Measurements from ENCODE around the gene PTPN21. TPM values are rescaled to one million over a fixed set of nuclear protein-coding genes. Genes with fewer than 3 reads are reported as not detected.

PTPN21 gene
- total RNA-seq, 1 donor from 2014 or later = 0.32 TPM

DNA sequence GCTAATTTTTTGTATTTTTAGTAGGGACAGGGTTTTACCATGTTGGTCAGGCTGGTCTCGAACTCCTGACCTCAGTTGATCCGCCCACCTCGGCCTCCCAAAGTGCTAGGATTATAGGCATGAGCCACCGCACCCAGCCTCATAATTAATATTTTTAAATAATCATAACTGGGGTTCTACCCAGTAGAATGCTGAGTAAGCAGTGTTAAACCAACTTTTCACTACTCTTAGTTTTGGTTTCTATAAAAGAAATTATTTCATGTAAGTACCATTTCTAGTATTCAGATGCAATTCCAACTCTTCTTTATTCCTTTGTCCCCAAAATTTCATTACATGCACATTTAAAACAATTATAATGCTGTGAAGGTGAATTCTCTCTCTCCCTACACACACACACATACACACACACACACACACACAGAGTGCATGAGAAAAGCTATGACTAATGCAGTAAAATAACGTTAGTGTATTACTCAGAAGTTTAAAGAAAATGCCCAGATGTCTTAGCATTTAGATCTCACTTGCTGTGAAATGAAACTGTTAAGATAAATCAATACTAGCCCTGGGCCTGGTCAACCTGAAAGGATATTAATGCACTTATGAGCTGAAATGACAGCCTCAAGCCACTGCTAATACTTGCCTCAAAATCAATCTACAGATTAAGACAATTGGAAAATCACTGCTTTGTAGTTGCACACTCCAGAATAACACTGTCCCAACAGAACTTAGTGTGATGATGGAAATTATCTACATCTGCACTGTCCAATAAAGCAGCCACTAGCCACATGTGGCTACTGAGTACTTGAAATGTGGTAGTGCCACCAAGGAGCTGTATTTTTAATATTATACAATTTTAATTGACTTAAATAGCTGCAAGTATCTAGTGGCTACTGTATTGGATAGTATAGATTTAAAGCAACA is 36.0 kb downstream of the PTPN21 start:
- intact Hi-C loops (cut with micrococcal nuclease) = no loop called here
- H3K27ac Mint-ChIP-seq = no peak overlapping the region
- no peak for DNase-seq (ENCODE audit: low spot score)
- peaks cover 15% of the 10 kb centered on the region for H3K27me3 Mint-ChIP-seq (ENCODE audit: low read depth)
- H3K36me3 Mint-ChIP-seq (ENCODE audit: low read depth) = no peaks in the 10 kb centered on the region
- peaks cover 2% of the 10 kb centered on the region for H3K4me1 Mint-ChIP-seq (ENCODE audit: low read depth)
- H3K9me3 Mint-ChIP-seq = no peaks in the 10 kb centered on the region
- no peak overlapping the region for H3K4me3 Mint-ChIP-seq (ENCODE audit: low read depth)

DNA sequence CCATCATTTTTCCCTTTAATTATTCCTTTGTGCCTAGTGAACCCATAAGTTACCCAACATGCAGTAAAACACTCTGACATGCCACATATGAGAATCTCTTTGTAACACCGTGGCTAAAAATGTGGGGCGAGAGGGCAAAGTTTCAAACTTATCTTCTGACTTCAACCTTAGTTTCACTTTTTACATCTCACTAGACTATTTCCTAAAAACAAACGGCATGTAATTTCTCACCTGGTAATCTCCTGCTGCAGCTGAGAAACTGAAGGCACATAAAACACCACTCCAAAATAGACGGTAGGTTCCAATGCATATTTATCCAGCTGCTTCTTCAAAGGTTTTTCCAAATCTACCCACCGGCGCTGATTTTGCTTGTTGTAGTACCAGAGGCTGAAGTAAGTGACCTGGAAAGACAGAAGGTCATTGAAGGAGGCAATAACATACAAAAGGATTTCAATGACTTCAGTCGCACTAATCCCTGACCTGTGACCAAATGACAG is 37.9 kb downstream of the PTPN21 start:
- H3K4me1 Mint-ChIP-seq (ENCODE audit: low read depth) = peaks cover 2% of the 10 kb centered on the region
- H3K27ac Mint-ChIP-seq = no peak overlapping the region
- intact Hi-C loops (cut with micrococcal nuclease) = no loop called here
- H3K4me3 Mint-ChIP-seq (ENCODE audit: low read depth) = no peak overlapping the region
- H3K36me3 Mint-ChIP-seq (ENCODE audit: low read depth) = no peaks in the 10 kb centered on the region
- H3K27me3 Mint-ChIP-seq (ENCODE audit: low read depth) = peaks cover 11% of the 10 kb centered on the region
- DNase-seq (ENCODE audit: low spot score) = no peak
- H3K9me3 Mint-ChIP-seq = no peaks in the 10 kb centered on the region

DNA sequence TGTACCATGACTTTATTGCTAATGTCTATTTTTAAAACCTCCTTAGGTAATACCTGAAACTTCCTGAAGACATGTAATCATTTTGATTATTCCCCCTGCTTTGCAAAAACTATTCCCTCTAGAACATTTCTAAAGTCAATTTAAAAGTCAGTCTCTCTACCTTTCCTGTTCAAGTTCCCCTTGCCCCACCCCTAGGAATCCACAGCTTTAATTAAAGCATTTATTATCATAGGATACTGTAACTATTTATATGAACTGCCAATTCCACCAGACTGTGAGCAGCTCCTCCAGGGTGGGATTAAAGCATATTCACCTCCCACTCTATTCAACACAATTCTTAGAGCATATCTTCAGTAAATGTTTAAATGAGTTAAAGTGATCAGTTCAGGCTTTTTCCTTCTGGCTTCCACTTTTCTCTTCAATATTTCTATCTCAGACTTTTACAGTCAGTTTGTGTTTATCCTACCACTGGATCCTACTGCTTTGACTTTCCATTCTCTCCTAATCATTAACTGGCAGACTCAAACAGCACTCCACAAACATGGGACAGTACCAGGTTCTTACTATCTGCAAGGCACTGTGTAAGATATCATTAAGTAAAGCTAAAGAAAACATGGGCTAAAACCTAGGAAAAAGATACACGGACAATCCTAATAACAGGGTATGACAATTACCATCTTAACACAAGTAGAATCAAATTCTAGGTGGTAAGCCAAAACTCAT is 39.1 kb downstream of the PTPN21 start:
- DNase-seq (ENCODE audit: low spot score) = no peak
- Mint-ChIP-seq H3K9me3 (no peaks in the 10 kb centered on the region), H3K27me3 (ENCODE audit: low read depth) (peaks cover 9% of the 10 kb centered on the region), H3K4me1 (ENCODE audit: low read depth) (peaks cover 2% of the 10 kb centered on the region), H3K36me3 (ENCODE audit: low read depth) (no peaks in the 10 kb centered on the region), H3K27ac (no peak overlapping the region), H3K4me3 (ENCODE audit: low read depth) (no peak overlapping the region)
- intact Hi-C loops (cut with micrococcal nuclease) = no loop called here

DNA sequence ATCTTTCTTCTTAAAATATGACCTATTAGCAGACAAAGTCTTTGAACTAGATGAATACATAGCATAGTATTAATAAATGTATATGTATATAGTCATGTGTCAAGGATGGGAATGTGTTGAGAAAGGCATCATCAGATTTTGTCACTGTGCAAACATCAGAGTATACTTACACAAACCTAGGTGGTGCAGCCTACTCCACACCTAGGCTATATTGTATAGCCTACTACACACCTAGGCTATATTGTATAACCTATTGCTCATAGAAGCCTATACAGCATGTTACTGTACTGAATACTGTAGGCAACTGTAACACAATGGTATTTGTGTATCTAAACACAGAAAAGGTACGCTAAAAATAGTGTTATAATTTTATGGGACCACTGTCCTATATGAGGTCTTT is 47.6 kb downstream of the PTPN21 start:
- H3K27ac Mint-ChIP-seq = no peak overlapping the region
- H3K4me3 Mint-ChIP-seq (ENCODE audit: low read depth) = no peak overlapping the region
- no peaks in the 10 kb centered on the region for H3K36me3 Mint-ChIP-seq (ENCODE audit: low read depth)
- DNase-seq (ENCODE audit: low spot score) = no peak
- H3K4me1 Mint-ChIP-seq (ENCODE audit: low read depth) = no peaks in the 10 kb centered on the region
- intact Hi-C loops (cut with micrococcal nuclease) = no loop called here
- H3K27me3 Mint-ChIP-seq (ENCODE audit: low read depth) = peaks cover 15% of the 10 kb centered on the region
- no peaks in the 10 kb centered on the region for H3K9me3 Mint-ChIP-seq

DNA sequence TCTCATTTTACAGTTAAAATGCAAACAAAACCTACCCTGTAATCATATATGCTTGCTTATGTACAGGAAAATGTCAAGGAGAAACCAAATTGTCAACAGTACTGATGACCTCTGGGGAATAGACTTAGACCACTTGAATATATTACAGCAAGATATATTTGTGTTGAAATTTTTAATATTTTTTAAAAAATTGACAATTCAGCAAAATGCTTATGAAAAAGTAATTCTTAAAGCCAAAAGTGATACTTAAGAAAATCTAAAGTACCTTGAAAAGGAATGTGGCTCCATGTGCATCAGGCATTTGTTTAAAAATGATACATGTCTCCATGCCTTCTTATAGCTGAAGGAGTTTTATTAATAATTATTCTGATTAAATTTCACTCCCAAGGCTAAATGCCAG is 49.2 kb downstream of the PTPN21 start:
- intact Hi-C loops (cut with micrococcal nuclease) = no loop called here
- DNase-seq (ENCODE audit: low spot score) = no peak

DNA sequence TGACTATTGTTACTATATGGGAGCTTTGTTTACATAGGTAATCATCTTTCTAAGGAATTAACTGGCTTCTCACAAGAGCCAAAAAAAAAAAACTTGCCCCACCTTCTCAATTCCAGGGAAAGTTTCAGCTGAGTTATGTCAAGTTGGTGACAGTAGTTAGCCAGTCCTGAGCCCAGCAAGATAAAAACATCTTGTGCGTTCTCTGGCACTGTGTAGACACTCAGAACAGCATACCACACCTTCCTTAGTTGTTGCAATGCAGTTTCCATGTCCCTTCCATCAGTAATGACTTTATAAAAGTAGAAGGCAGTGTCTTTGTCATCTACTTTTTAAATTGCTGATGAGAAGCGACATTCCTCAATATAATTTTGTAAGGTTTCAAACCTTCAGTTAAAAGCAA is 50.2 kb downstream of the PTPN21 start:
- H3K27me3 Mint-ChIP-seq (ENCODE audit: low read depth) = peaks cover 12% of the 10 kb centered on the region
- H3K4me3 Mint-ChIP-seq (ENCODE audit: low read depth) = no peak overlapping the region
- intact Hi-C loops (cut with micrococcal nuclease) = no loop called here
- no peaks in the 10 kb centered on the region for H3K36me3 Mint-ChIP-seq (ENCODE audit: low read depth)
- no peak for DNase-seq (ENCODE audit: low spot score)
- no peaks in the 10 kb centered on the region for H3K4me1 Mint-ChIP-seq (ENCODE audit: low read depth)
- no peaks in the 10 kb centered on the region for H3K9me3 Mint-ChIP-seq
- no peak overlapping the region for H3K27ac Mint-ChIP-seq

More for the DNA sequence above, 49.2 kb downstream of the PTPN21 start:
- no peaks in the 10 kb centered on the region for H3K9me3 Mint-ChIP-seq
- no peak overlapping the region for H3K27ac Mint-ChIP-seq
- no peak overlapping the region for H3K4me3 Mint-ChIP-seq (ENCODE audit: low read depth)
- peaks cover 13% of the 10 kb centered on the region for H3K27me3 Mint-ChIP-seq (ENCODE audit: low read depth)
- H3K4me1 Mint-ChIP-seq (ENCODE audit: low read depth) = no peaks in the 10 kb centered on the region
- H3K36me3 Mint-ChIP-seq (ENCODE audit: low read depth) = no peaks in the 10 kb centered on the region

DNA sequence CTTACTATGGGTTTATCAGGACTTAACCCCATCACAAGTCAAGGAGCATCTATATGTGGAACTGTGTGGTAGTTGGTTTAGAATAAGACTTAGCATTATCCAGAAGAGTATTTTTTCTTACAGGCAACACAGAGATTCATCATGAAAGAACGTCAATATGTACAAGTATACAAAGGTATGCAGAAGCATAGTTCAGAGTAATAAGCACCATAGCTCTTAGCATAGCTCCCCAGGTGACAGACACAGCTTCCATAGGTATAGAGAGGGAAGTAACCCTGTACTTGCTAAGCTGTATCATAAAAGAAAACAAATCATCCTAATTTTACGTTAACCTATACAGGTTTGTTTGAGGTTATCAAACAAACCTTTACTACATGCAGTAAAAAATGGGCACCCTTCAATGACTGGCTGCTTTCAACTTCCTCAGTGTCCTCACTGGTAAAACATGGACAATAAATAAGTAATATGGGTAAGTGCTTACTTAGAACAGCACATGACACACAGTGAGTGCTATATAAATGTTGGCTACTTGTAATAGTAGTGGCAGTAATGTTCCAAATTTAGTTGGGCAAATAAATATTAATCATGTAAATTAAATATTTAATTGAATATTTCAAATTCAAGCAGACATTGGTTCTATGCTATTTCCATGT is 50.9 kb downstream of the PTPN21 start:
- DNase-seq (ENCODE audit: low spot score) = no peak
- Mint-ChIP-seq H3K27me3 (ENCODE audit: low read depth) (peaks cover 6% of the 10 kb centered on the region), H3K4me3 (ENCODE audit: low read depth) (no peak overlapping the region), H3K36me3 (ENCODE audit: low read depth) (no peaks in the 10 kb centered on the region), H3K4me1 (ENCODE audit: low read depth) (no peaks in the 10 kb centered on the region), H3K27ac (no peak overlapping the region), H3K9me3 (no peaks in the 10 kb centered on the region)
- intact Hi-C loops (cut with micrococcal nuclease) = no loop called here

DNA sequence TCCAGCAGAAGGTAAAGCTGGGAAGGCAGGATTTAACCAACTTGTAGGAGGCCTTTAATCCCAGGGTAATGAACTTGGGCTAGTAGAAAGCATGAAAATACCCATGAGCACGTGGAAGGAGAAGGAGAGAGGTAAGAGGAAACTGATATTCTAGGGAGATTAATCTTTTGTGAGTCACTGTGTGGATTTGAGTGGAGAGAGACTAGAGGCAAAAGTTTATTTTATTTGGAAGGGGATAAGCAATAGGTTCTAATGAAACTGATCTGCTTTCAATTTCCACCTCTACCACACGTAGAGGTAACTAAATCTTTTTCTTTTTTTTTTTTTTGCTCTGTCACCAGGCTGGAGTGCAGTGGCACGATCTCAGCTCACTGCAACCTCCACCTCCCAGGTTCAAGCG is 52.1 kb downstream of the PTPN21 start:
- no peaks in the 10 kb centered on the region for H3K36me3 Mint-ChIP-seq (ENCODE audit: low read depth)
- intact Hi-C loops (cut with micrococcal nuclease) = no loop called here
- no peak for DNase-seq (ENCODE audit: low spot score)
- H3K27me3 Mint-ChIP-seq (ENCODE audit: low read depth) = peaks cover 9% of the 10 kb centered on the region
- H3K9me3 Mint-ChIP-seq = no peaks in the 10 kb centered on the region
- H3K4me1 Mint-ChIP-seq (ENCODE audit: low read depth) = no peaks in the 10 kb centered on the region
- H3K4me3 Mint-ChIP-seq (ENCODE audit: low read depth) = no peak overlapping the region
- no peak overlapping the region for H3K27ac Mint-ChIP-seq

DNA sequence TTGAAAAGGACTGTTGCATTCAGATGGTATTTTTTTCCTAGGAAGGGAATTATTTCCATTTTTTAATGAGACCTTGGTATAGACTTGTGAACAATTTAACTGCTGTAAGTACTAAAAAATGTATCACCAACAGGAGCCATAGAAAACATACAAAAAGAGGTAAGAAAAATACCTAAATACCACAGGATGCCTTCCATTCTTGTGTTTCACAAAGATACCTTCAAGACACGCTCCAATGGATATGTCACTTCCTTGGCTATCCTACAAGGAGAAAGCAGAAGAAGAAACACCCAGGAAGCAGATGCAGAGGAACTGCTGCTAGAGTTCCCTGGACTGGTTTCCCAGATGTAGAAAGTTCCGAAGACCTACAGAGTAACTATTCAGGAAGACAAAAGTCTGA is 54.2 kb downstream of the PTPN21 start:
- intact Hi-C loops (cut with micrococcal nuclease) = no loop called here
- DNase-seq (ENCODE audit: low spot score) = no peak
- Mint-ChIP-seq H3K27ac (no peak overlapping the region), H3K36me3 (ENCODE audit: low read depth) (no peaks in the 10 kb centered on the region), H3K27me3 (ENCODE audit: low read depth) (peaks cover 11% of the 10 kb centered on the region), H3K4me3 (ENCODE audit: low read depth) (no peak overlapping the region), H3K4me1 (ENCODE audit: low read depth) (no peaks in the 10 kb centered on the region), H3K9me3 (no peaks in the 10 kb centered on the region)

DNA sequence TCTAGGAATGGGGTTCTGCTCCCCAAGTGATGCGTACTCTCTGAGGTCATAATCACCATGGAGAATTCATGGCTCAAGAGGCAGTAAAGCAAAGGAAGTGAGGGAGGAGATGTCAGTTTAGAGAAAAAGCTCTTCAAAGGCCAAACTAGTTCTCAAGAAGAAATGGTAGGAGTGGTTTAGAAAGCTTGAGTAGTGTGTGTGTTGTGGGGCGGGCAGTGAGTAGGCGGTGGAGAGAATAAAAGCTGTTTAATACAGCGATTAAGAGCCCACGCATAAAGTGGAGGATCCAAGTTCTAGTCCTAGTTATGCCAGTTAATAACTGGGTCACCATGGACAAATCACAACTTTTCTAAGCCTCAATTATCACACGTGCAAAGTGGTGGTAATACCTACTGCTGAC is 55.6 kb downstream of the PTPN21 start:
- Mint-ChIP-seq H3K27me3 (ENCODE audit: low read depth) (peaks cover 11% of the 10 kb centered on the region), H3K9me3 (no peaks in the 10 kb centered on the region), H3K36me3 (ENCODE audit: low read depth) (no peaks in the 10 kb centered on the region), H3K27ac (no peak overlapping the region), H3K4me3 (ENCODE audit: low read depth) (no peak overlapping the region), H3K4me1 (ENCODE audit: low read depth) (no peaks in the 10 kb centered on the region)
- intact Hi-C loops (cut with micrococcal nuclease) = no loop called here
- no peak for DNase-seq (ENCODE audit: low spot score)

DNA sequence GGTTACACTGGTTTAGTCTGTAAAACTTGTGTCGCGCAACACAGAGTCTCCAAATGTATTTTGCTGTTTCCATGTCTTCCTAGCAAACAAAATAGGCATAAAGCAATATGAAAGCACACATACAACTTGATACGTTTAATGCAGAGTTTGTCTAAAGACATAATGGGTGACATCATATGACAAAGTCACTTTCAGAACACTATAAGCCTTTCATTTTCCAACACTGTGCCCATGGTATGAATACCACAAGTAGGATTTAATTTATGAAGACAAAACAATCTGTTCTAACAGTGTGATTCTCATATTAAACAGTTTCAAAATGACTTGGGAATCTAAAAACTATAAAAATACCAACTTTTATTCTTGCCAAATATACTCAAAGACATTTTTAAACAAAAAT is 58.4 kb downstream of the PTPN21 start:
- H3K27ac Mint-ChIP-seq = no peak overlapping the region

DNA sequence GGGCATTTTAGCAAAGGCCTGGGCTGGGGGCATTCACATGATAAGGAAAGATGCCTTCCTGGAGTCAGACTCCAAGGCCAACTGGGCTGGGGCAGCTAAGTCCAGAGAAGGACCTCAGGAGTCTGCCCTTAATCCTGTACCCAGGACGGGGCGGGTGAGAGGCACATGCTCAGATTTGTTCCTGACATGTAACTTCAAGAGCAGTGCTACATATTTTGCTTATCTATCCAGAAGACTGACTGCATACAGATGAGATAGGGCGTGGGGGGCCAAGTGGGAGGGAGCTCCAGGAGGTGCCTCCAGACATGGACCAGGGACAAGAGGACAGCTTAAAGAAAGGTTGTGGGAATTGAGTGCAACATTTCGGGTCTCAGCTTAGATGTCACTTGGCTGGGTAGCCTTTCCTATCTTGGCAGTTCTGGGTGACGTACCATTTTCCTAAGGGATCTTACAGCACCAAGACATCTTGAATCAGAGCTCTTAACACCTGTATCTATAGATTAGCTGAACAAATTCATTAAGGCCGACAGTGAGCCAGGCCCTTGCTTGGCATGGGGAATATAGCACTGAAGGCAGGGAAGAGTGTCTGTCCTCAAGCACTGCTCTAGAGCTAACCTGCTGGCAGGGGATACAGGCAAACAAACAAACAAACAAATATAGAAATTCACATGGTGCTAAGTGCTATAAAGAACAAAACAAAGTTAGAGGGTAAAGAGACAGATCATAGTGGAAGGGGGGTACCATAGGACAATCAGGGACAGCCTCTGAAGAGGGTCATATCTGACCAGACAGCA is 61.2 kb downstream of the PTPN21 start:
- no peaks in the 10 kb centered on the region for H3K9me3 Mint-ChIP-seq
- H3K36me3 Mint-ChIP-seq (ENCODE audit: low read depth) = no peaks in the 10 kb centered on the region
- H3K27me3 Mint-ChIP-seq (ENCODE audit: low read depth) = peaks cover 6% of the 10 kb centered on the region
- intact Hi-C loops (cut with micrococcal nuclease) = loop anchor here (2.0 to 5.0 kb wide), 2 partner anchors 57 to 109 kb away; no protein-coding TSS in a partner anchor
- no peak for DNase-seq (ENCODE audit: low spot score)
- peaks cover 4% of the 10 kb centered on the region for H3K4me1 Mint-ChIP-seq (ENCODE audit: low read depth)
- no peak overlapping the region for H3K27ac Mint-ChIP-seq
- no peak overlapping the region for H3K4me3 Mint-ChIP-seq (ENCODE audit: low read depth)

More for the DNA sequence above, 58.4 kb downstream of the PTPN21 start:
- intact Hi-C loops (cut with micrococcal nuclease) = no loop called here
- H3K36me3 Mint-ChIP-seq (ENCODE audit: low read depth) = no peaks in the 10 kb centered on the region
- H3K4me1 Mint-ChIP-seq (ENCODE audit: low read depth) = peaks cover 4% of the 10 kb centered on the region
- H3K27me3 Mint-ChIP-seq (ENCODE audit: low read depth) = peaks cover 6% of the 10 kb centered on the region
- DNase-seq (ENCODE audit: low spot score) = no peak
- no peak overlapping the region for H3K4me3 Mint-ChIP-seq (ENCODE audit: low read depth)
- no peaks in the 10 kb centered on the region for H3K9me3 Mint-ChIP-seq
